Loucy (cell line): ENCODE measurements around the gene GALR2.

ENCODE experiments used
- H2AFZ ChIP-seq: fragments of 200-600 bp; sonication (generic); 2 replicates; pipeline ENCODE4 v1.6.0; 2016; ENCODE audit warnings: antibody characterized with exemption, mild to moderate bottlenecking, low read length, moderate library complexity
- H3F3A ChIP-seq: fragments of 200-600 bp; 2 replicates; pipeline ENCODE4 v1.6.0; 2016; ENCODE audit warnings: antibody characterized with exemption, low read depth, mild to moderate bottlenecking
- H3K27me3 ChIP-seq: fragments of 200-600 bp; sonication (generic); 2 replicates; pipeline ENCODE4 v1.6.1; 2014; ENCODE audit warnings: low read length, mild to moderate bottlenecking; ENCODE audit not compliant: insufficient read depth, poor library complexity, severe bottlenecking
- H3K36me3 ChIP-seq: fragments of 200-600 bp; sonication (generic); 2 replicates; pipeline ENCODE4 v1.6.1; 2016; ENCODE audit warnings: low read length; ENCODE audit not compliant: insufficient read depth
- H3K4me1 ChIP-seq: fragments of 200-600 bp; sonication (generic); 2 replicates; pipeline ENCODE4 v1.5.1; 2014; ENCODE audit warnings: low read length, mild to moderate bottlenecking; ENCODE audit not compliant: insufficient read depth, poor library complexity, severe bottlenecking
- H3K4me2 ChIP-seq: fragments of 200-600 bp; sonication (generic); 2 replicates; pipeline ENCODE4 v1.6.0; 2014; ENCODE audit warnings: antibody characterized with exemption, low read length, low read depth, mild to moderate bottlenecking; ENCODE audit not compliant: poor library complexity, severe bottlenecking
- H3K4me3 ChIP-seq: fragments of 200-600 bp; sonication (generic); 2 replicates; pipeline ENCODE4 v1.5.1; 2014; ENCODE audit warnings: low read length, mild to moderate bottlenecking, mixed read lengths; ENCODE audit not compliant: poor library complexity, severe bottlenecking
- H3K79me2 ChIP-seq: fragments of 200-600 bp; sonication (generic); 2 replicates; pipeline ENCODE4 v1.6.1; 2014; ENCODE audit warnings: low read length; ENCODE audit not compliant: insufficient read depth
- H3K9ac ChIP-seq: fragments of 200-600 bp; sonication (generic); 2 replicates; pipeline ENCODE4 v1.6.0; 2014; ENCODE audit warnings: mild to moderate bottlenecking, low read depth, low read length, moderate library complexity; ENCODE audit not compliant: poor library complexity, severe bottlenecking
- H3K9me2 ChIP-seq: fragments of 200-600 bp; sonication (generic); replicated peaks from 2 replicates; pipeline ENCODE4 v1.6.1; 2016; ENCODE audit warnings: low read depth, low read length, mixed read lengths
- H3K9me3 ChIP-seq: fragments of 200-600 bp; sonication (generic); 2 replicates; pipeline ENCODE4 v1.6.1; 2014; ENCODE audit warnings: mild to moderate bottlenecking, antibody characterized with exemption, low read length, low read depth; ENCODE audit not compliant: insufficient read depth
- H4K20me1 ChIP-seq: fragments of 200-600 bp; sonication (generic); 2 replicates; pipeline ENCODE4 v1.6.0; 2014; ENCODE audit warnings: antibody characterized with exemption, low read length, mild to moderate bottlenecking; ENCODE audit not compliant: insufficient read depth, poor library complexity, severe bottlenecking
- CTCF ChIP-seq: fragments of 200-600 bp; sonication (generic); conservative IDR thresholded peaks from 2 replicates; pipeline ENCODE4 v1.5.1; 2014; ENCODE audit warnings: mild to moderate bottlenecking, antibody characterized with exemption, low read length
- EZH2phosphoT487 ChIP-seq: fragments of 200-600 bp; IDR thresholded peaks from 2 replicates; pipeline ENCODE4 v1.6.1; 2018; ENCODE audit warnings: antibody characterized with exemption, mild to moderate bottlenecking, moderate library complexity, borderline replicate concordance

GALR2 gene

GRCh38 chr17:76046064-76046463 lies 28.5 kb upstream of the GALR2 start:
- H3K4me1 ChIP-seq, result no peaks in the 10 kb centered on the region
- no peak overlapping the region for H2AFZ ChIP-seq
- H3K4me2 ChIP-seq, result no peak overlapping the region
- no peak overlapping the region for H3K4me3 ChIP-seq
- TF ChIP-seq EZH2phosphoT487 (no peak), CTCF (no peak)
- 0 out of 2 replicates have a peak, but pooled peaks cover 5% of the 10 kb centered on the region for H3K79me2 ChIP-seq
- H3K9me2 ChIP-seq, result no peaks in the 10 kb centered on the region
- no peaks in the 10 kb centered on the region for H3K9me3 ChIP-seq
- no peaks in the 10 kb centered on the region for H3K27me3 ChIP-seq
- peaks cover 95% of the 10 kb centered on the region; the same call in 1 of the 2 replicates for H3K36me3 ChIP-seq
- H3F3A ChIP-seq, result no peaks in the 10 kb centered on the region
- no peak overlapping the region for H3K9ac ChIP-seq
- H4K20me1 ChIP-seq, result no peaks in the 10 kb centered on the region

GRCh38 chr17:76048025-76048605 lies 26.5 kb upstream of the GALR2 start:
- H3K4me3 ChIP-seq, result no peak overlapping the region
- TF ChIP-seq CTCF (no peak), EZH2phosphoT487 (no peak)
- H4K20me1 ChIP-seq, result no peaks in the 10 kb centered on the region
- H3K27me3 ChIP-seq, result no peaks in the 10 kb centered on the region
- H3K4me2 ChIP-seq, result no peak overlapping the region
- H3K36me3 ChIP-seq, result peaks cover 79% of the 10 kb centered on the region; the same call in 1 of the 2 replicates
- H3K9me2 ChIP-seq, result no peaks in the 10 kb centered on the region
- no peaks in the 10 kb centered on the region for H3K9me3 ChIP-seq
- no peak overlapping the region for H2AFZ ChIP-seq
- H3K4me1 ChIP-seq, result no peaks in the 10 kb centered on the region
- no peak overlapping the region for H3K9ac ChIP-seq
- no peaks in the 10 kb centered on the region for H3F3A ChIP-seq
- 0 out of 2 replicates have a peak, but pooled peaks cover 6% of the 10 kb centered on the region for H3K79me2 ChIP-seq

GRCh38 chr17:76048711-76049110 lies 25.9 kb upstream of the GALR2 start:
- Histone ChIP-seq H3K9me2 (no peaks in the 10 kb centered on the region), H3K36me3 (peaks cover 73% of the 10 kb centered on the region; the same call in 1 of the 2 replicates), H4K20me1 (no peaks in the 10 kb centered on the region), H3F3A (no peaks in the 10 kb centered on the region), H3K9me3 (no peaks in the 10 kb centered on the region), H3K27me3 (no peaks in the 10 kb centered on the region), H2AFZ (no peak overlapping the region), H3K4me2 (no peak overlapping the region), H3K79me2 (0 out of 2 replicates have a peak, but pooled peaks cover 6% of the 10 kb centered on the region), H3K4me1 (no peaks in the 10 kb centered on the region), H3K9ac (no peak overlapping the region), H3K4me3 (no peak overlapping the region)
- no peak for TF ChIP-seq CTCF
